Measurements from ENCODE around the gene BRIP1. TPM values are rescaled to one million over a fixed set of nuclear protein-coding genes. Genes with fewer than 3 reads are reported as not detected.

Gene BRIP1
- total and polyA plus RNA-seq, 9 of the 15 experiments (the other 6 are each of a cell fraction or from before 2014, with no cell fraction given): 2.4 to 17.5 (median 11.2) TPM

DNA sequence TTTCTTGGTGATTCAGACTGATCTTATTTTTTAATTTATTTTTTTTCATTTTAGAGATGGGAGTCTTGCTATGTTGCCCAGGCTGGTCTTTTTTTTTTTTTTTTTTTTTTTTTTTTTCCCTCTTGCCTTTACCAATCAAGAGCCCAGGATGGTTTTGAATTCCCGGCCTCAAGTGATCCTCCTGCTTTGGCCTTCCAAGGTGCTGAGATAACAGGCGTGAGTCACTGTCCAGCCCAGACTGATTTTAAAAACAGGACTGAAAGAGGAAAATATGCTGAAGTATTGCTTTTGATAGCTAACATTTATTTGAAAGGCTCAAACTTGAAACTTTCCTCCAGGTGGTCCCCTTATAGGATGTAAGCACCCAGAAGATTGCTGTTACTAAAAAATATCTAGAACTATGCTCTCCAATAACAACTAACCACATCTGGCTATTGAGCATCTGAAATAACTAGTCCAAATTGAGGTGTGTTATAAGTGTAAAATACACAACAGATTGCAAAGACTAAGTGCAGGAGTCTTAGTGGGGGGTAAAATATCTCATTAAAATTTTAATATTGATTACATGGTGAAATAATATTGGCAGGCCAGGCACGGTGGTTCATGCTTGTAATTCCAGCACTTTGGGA lies 15.8 kb upstream of the BRIP1 start (continued):
- TF ChIP-seq, protein P1, sequence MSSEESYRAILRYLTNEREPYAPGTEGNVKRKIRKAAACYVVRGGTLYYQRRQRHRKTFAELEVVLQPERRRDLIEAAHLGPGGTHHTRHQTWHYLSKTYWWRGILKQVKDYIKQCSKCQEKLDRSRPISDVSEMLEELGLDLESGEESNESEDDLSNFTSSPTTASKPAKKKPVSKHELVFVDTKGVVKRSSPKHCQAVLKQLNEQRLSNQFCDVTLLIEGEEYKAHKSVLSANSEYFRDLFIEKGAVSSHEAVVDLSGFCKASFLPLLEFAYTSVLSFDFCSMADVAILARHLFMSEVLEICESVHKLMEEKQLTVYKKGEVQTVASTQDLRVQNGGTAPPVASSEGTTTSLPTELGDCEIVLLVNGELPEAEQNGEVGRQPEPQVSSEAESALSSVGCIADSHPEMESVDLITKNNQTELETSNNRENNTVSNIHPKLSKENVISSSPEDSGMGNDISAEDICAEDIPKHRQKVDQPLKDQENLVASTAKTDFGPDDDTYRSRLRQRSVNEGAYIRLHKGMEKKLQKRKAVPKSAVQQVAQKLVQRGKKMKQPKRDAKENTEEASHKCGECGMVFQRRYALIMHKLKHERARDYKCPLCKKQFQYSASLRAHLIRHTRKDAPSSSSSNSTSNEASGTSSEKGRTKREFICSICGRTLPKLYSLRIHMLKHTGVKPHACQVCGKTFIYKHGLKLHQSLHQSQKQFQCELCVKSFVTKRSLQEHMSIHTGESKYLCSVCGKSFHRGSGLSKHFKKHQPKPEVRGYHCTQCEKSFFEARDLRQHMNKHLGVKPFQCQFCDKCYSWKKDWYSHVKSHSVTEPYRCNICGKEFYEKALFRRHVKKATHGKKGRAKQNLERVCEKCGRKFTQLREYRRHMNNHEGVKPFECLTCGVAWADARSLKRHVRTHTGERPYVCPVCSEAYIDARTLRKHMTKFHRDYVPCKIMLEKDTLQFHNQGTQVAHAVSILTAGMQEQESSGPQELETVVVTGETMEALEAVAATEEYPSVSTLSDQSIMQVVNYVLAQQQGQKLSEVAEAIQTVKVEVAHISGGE (CRISPR knock-in tag; IDR thresholded peaks at IDR 0.05): peak in 1 of 3 experiments; percentile 80; a peak in 2 of 6 replicates
- TF ChIP-seq EWSR1 (IDR thresholded peaks at IDR 0.05; ENCODE audit: borderline replicate concordance, low read depth, partially characterized antibody): peak; percentile 76
- TF ChIP-seq SNRNP70 (optimal IDR thresholded peaks at IDR 0.05; ENCODE audit: low read depth, low read length): no peak
- TF ChIP-seq BCOR (IDR thresholded peaks at IDR 0.05): no peak

DNA sequence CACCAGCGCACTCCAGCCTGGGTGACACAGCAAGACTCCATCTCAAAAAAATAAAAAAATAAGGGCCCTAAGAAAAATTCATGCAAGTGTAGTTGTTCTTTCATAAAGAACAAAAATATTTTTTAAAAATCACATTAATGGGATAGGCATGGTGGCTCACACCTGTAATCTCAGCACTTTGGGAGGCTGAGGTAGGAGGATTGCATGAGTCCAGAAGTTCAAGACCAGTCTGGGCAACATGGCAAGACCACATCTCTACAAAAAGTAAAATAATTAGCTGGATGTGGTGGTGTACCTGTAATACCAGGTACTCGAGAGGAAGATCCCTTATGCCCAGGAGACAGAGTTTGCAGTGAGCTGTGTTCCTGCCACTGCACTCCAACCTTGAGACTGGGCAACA lies 15.2 kb upstream of the BRIP1 start:
- H4K20me1 ChIP-seq (replicated peaks; ENCODE audit: control insufficient read depth, insufficient read depth, low read length): no peaks in the 10 kb centered on the region
- no peak overlapping the region for H2AFZ ChIP-seq (ENCODE audit: low read depth, low read length)
- no peak overlapping the region for H3K4me3 ChIP-seq
- no TSS peak for BruUV-seq (replicated peaks)
- ATAC-seq: no peak
- no peak for DNase-seq (ENCODE audit: extremely low read depth in 1 of 4, low spot score in 3 of 4)
- peaks cover 57% of the 10 kb centered on the region; the same call in 2 of the 3 replicates for H3K36me3 ChIP-seq (ENCODE audit: control insufficient read depth, insufficient read depth, low read length)
- ChIA-PET CTCF (ENCODE audit: low intra/inter-chr PET ratio) (no interaction called here), POLR2A (interaction anchor here (0.8 kb wide), 1 partner anchor 15 kb away, joined by 4 read pairs; the partner anchor contains the start of gene BRIP1)
- FAIRE-seq: no peak
- intact Hi-C loops (cut with micrococcal nuclease): no loop called here
- H3K27ac ChIP-seq (ENCODE audit: extremely low read depth, low read depth, low read length): no peak overlapping the region
- peaks cover 4% of the 10 kb centered on the region for H3K9me1 ChIP-seq (ENCODE audit: control insufficient read depth, insufficient read depth, low read length)
- H3K4me1 ChIP-seq (replicated peaks in 1 of 2; ENCODE audit: control insufficient read depth in 2 of 2, insufficient read depth in 2 of 2, low read length in 2 of 2): no peaks in the 10 kb centered on the region
- TF ChIP-seq, protein P1 (CRISPR knock-in tag; IDR thresholded peaks at IDR 0.05): peak in 1 of 3 experiments; percentile 63; a peak in 1 of 6 replicates
- no peak for TF ChIP-seq SPI1 (IDR thresholded peaks at IDR 0.05; ENCODE audit: borderline replicate concordance, low read depth, low read length)
- no peaks in the 10 kb centered on the region for H3K27me3 ChIP-seq (ENCODE audit: control insufficient read depth in 2 of 2, insufficient read depth in 2 of 2, low read length in 2 of 2)
- H3K4me2 ChIP-seq (ENCODE audit: insufficient read depth, low read length): no peak overlapping the region
- in situ Hi-C loops (cut with MboI): no loop called here
- no peaks in the 10 kb centered on the region for H3K79me2 ChIP-seq (ENCODE audit: control insufficient read depth, insufficient read depth, low read length)
- WGBS (ENCODE audit: insufficient coverage, low coverage, missing lambda C conversion rate): 95% methylated on average over 2 of the region's 2 CpGs
- H3K9me3 ChIP-seq (replicated peaks; ENCODE audit: control insufficient read depth, insufficient read depth, low read depth, low read length): no peaks in the 10 kb centered on the region
- no peak overlapping the region for H3K9ac ChIP-seq (ENCODE audit: insufficient read depth in 1 of 2, low read depth in 2 of 2, low read length in 2 of 2)
